OCI-M2 (cell line): ENCODE measurements around the gene MTFMT.
A peak's percentile ranks its signal among the peaks of the same experiment; 100 is the strongest.
"Not testable (repeated sequence)": the region's sequence is repeated elsewhere in the genome, so short reads cannot be mapped to it uniquely, and the experiment has no call there.

ENCODE experiments used
- DNase-seq: peaks from one replicate; lab custom pipeline; 2025; ENCODE audit not compliant: unreplicated experiment; lab: John Stamatoyannopoulos, UW

MTFMT gene

DNA sequence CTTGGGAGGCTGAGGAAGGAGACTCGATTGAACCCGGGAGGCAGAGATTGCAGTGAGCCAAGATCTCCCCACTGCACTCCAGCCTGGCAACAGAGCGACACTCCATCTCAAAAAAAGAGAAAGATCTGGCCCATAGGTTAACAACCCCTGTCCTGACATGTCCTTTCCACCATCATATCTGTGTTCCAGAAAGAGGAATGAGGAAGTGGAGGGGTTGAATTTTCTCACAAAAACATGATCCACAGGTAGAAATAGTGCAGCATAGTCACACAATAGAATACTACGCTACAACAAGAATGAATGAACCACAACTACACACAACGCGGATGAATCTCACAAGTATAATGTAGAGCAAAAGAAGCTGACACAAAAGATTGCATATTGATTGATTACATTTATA lies 11.0 kb upstream of the MTFMT start:
- DNase-seq: no peak

DNA sequence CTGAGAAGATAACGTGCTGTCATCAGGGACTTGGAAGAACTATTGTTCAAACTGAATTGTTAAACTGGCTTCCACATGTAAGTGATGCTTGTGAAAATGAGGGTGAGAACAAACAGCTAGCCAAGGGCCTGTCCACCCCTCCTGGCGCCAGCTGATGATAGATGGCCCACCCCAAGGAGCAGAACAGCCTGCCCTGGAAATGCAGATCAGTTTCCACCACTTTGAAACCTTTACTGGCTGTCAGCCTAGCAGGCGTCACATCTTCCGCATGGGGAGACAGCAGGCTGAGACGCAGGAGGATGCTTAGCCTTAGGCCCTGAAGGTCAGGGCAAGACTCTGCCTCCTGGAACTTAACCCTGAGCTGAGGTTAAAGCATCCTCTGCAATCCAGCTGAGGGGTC lies 9.4 kb upstream of the MTFMT start:
- no peak for DNase-seq

DNA sequence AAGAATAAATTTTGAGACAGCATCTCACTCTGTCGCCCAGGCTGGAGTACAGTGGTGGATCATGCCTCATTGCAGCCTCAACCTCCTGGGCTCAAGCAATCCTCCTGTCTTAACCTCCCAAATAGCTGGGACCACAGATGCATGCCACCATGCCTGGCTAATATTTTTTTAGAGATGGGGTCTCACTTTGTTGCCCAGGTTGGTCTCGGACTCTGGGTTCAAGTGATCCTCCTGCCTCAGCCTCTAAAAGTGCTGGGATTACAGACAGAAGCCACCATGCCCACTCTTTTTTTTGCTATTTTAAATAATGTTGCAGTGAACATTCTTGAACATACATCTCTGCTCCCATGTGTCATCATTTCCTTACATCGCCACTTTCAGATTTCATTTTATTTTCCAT lies 9.0 kb upstream of the MTFMT start:
- DNase-seq: no peak

DNA sequence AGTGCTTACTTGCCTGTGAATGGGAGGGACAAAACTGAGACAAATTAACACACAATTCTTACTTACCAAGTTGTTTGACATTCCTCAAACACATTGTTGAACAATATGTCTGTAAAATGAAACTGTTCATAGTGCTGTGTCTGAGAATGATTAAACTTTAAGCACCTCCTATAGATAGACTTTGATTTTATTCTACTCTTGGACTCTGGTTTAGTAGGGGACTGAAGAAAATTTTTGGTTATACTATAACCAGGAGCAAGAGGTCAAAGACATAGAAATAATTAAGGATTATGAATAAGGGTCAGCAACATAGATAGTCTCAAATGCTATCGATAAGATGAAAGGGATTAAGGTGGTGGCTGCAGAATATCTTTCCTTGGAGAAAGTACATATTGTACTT lies 7.9 kb upstream of the MTFMT start:
- no peak for DNase-seq

DNA sequence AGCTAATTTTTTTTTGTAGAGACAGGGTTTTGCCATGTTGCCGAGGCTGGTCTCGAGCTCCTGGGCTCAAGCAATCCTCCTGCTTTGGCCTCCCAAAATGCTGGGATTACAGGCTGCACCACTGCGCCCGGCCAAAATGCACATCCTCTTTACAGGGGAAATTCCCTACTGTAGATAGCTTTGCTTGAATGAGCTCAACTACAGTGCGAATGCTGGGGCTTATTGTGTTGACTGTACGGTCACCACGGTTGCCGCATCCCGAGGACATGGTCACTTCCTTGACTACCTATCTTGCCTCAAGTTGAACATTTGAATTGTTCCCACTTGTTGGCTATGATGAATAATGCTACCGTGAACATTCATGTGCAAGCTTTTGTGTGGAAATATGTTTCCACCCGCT lies 5.3 kb upstream of the MTFMT start:
- no peak for DNase-seq

DNA sequence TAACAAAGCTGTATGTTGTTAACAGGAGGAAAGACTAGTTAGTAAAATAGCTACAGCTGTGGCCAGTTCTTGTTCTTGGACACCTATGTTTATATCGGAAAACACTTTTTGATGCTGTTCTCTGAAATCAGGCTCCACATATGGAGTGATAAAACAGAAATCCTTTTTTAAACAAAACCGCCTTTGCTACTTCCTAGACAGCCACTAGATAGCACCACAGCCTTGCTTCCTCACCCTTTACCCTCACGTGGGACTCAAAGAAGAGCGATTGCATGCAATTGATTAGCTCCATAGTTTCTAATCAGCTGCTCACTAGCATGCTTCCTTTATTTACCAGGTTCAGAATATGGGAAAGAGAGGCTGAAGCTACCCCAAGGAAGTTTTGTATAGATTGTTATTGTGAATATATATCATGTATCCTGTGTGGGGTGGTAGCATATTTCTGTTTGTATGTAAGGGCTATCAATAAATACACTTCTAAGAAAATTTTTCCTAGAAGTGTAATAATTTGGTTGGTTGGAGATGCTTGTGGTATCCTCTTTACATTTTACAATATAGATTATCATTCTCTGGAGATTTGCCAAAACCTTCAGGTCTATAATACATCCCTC lies 4.3 kb upstream of the MTFMT start:
- DNase-seq: peak; percentile 2

DNA sequence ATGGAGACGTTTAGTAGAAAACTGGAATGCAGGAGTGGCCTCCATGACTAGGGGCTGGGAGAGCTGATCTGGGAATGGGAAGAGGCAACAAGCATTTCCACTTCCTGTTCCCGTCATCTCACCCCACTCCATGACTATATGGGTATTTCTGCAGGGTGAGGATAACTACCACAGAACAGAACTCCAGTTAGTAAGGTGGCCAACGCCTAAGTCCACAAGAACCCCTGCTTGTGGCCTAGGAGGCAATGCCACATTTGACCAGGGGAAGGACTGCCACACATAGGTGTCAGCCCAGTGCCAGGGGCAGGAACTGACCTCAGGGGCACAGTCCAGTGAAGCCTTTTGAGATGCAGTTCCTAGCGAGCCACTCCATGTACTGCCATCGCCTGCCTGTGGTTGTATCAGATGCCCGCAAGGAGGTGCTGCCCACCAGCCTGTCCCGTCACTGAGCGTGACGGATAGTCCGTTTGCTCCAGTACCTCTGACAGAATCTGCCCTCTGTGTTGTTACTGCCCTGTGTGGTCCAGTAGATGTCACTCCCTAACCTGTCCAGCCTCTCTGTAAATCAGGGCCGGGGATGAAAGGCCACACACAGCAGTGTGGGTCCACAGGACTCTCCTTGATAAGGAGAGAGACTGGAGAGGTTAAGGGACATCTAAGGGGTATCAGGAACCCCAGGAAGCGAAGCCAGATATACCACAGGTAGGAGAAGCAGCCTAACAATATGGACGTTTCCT lies 3.5 kb upstream of the MTFMT start:
- peak; percentile 15 for DNase-seq

DNA sequence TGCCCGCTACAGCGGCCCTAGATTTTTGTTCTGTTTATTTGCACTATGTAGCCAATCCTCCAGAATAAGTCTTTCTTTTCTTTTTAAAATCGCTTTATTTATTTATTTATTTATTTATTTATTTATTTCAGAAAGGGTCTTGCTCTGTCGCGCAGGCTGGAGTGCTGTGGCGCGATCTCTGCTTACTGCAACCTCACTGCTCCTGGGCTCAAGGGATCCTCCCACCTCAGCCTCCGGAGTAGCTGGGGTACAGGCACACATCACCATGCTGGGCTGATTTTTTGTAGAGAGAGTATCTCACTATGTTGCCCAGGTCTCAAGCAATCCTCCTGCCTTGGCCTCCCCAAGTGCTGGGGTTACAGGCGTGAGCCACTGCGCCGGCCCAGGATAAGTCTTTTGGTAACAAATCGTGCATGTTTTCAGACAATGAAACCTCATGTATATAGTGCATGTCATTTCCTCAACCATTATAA lies 333 bp upstream of the MTFMT start:
- no peak for DNase-seq

DNA sequence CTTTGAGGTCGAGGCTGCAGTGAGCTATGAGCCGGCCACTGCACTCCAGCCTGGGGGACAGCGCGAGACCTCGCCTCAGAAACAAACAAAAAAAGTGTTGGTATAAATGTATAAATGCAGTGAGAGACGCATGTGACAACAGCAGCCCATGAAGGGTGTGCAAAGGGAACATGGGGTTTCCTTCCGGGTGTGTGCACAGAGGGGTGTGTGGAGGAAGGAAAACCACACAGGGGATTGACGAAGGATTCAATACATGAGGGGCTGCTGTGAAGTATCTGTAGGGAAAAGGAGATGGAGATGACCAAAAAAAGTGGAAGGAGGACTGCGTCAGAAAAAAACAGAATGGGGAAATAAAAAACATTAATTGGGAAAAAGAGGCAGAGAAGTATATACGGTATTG lies 1.1 kb downstream of the MTFMT start:
- DNase-seq: no peak

DNA sequence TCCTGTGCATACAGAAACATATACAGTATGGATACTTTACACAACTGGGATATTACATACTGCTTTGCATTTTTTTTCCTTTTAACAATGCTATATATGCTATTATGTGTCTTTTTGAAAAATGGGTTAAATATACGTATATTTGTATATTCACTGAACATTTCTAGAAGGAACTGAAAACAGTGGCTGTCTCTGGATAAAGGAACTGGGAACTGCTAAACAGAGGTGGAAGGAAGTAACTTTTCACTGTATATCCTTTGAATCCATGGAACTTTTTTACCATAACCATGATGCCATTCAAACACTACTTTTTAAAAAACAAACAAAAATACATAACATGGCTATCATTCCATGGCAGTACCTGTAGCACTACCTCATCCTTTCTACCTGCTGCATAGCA lies 1.8 kb downstream of the MTFMT start:
- DNase-seq: no peak

DNA sequence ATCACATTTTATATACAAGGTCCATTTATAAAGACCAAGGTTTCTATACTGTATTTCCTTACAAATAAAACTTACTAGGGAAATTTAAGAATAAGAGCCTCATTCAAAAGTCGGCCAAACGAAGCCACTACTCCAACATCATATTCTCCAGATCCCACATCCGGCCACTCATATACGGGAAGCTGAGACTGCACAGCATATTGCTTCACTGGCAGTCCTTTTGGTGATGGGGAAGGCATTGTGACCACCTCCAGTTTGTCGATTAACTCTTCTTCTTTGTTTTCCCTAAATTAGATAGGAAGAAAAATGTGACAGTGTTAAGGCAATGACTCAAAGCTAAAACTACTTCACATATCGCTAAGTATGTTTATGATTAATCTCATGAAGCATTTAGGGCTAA lies 2.7 kb downstream of the MTFMT start:
- DNase-seq: no peak

DNA sequence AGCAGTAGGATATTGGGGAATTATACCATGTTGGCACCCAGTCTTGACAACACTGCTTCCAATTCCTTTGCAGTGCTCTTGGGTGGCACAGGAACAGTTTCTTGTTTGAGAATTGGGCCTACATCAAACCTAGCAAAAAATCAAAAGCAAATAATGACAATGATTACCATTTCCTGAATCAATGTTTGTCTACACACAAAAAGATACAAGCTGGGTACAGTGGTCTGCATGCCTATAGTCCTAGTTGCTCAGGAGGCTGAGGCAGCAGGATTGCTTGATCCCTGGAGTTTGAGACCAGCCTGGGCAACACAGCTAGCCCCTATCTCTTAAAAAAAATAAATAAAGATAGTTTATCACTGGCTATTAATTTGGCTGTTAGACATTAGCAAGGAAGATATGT lies 8.0 kb downstream of the MTFMT start:
- no peak for DNase-seq

DNA sequence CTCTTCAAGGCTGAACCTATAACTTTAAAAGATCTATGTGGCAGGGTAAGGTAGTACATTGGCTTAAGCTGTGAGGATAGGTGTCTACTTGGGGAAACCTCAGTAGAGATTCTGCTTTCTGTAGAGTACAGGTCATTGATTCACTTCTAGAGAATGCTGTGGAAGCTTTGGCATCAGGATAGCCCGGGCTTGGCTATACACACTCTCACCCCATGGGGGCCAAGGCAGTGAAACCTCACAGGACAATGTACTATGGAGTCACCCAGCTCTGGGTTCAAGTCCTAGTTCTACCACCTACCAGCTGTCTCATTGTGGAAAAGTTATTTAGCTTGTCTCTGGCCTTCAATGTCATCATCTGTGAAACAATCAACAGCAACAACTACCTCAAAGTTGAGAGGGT lies 9.0 kb downstream of the MTFMT start:
- no peak for DNase-seq

DNA sequence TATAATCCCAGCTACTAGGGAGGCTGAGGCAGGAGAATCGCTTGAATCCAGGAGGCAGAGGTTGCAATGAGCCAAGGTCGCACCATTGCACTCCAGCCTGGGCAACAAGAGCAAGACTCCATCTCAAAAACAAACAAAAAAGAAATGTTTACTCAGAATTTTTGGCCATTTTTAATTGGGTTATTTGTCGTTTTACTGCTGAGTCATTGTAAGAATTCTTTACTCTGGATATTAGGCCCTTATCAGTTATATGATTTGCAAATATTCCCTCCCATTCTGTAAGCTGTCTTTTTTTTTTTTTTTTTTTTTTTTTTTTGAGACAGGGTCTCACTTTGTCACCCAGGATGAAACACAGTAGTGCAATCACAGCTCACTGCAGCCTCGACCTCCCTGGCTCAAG lies 18.2 kb downstream of the MTFMT start:
- DNase-seq: not testable (repeated sequence)

DNA sequence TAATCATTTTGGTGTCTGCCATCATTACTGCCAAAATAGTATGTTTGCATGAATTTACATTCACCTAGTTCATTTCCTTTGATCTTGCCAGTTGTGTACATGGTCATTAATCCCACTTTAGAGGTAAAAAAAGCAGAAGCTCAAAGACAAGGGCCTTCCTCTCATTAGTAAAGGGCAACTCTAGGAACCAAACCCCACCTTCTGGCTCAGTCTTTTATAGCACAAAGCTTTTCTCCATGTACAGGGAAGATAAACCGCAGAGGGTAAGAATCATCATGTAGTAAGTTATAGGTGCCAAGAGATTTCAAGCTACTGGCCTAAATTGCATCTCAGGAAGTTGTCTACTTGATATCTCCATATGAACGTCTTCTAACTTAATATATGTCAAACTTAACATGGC lies 20.5 kb downstream of the MTFMT start:
- peak; percentile 20 for DNase-seq

DNA sequence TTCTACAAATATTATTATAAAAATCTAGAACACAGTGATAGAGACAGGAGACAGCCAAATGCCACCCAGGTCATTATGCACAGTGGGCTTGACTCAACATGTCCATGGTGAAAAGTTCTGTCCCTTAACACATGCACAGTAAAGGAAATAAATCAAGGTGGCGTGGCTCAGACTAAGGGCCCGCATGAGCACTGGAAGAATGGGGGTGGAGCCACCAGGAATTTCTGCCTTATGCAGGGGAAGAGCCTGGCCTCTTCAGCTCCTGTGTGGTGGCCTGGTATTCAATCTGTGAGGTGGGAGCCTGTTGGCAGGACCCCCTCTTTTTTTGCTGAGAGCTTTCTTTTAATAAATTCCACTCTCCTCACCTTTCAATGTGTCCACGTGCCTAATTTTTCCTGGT lies 22.6 kb downstream of the MTFMT start:
- DNase-seq: no peak

DNA sequence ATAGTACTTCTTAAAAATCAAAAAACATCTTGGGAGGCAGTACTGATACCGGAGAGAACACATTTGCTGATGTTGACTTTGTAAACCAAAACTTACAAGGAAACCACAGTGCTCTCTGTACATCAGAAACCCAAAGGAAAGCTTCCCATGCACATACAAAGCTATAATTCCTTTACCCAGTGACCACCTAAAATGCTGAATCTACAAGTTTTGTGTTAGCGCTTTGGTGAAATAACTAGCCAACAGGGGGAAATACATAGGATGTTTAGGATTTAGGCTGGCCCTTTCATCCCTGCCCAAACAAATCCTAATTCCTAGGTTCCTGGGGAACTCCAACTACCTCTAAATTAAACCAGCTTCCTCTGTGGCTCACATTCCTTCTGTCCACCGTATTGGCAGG lies 24.4 kb downstream of the MTFMT start:
- no peak for DNase-seq

DNA sequence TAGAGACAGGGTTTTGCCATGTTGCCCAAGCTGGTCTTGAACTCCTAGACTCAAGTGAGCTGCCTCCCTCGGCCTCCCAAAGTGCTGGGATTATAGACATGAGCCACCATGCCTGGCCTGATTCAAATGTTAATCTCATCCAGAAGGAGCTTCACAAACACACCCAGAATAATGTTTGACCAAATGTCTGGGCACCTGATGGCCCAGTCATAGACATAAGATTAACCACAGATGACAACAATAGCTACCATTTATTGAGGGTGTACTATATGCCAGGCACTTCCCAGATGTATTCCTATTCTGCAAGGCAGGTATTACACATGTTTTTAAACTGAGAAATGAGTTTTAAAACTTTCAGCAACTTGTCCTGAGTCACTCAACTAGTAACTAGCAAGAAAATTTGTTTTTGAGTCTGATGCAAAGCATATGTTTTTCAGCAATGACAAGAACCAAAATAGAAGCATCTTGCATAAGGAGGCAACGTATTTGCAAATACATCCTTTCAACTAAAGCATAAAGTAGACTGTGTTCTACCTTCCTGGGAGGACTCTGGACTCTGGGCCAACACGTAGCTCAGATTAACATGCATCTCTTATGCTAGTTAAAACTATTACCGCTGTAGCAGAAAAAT lies 31.6 kb downstream of the MTFMT start:
- no peak for DNase-seq

DNA sequence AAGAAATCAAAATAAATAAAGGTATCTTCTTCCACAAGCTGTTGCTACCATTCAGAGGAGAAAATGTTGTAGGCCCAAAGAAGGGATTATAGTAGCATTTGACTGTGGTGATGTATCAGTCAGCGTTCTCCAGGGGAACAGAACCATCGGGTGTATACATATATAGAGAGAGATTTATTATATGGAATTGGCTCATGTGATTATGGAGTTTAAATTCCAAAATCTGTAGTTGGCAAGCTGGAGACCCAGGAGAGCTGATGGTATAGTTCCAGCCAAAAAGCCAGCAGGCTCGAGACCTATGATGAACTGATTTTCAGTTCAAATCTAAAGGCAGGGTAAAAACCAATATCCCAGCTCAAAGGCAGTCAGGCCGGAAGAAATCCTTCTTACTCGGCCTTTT lies 32.4 kb downstream of the MTFMT start:
- no peak for DNase-seq

DNA sequence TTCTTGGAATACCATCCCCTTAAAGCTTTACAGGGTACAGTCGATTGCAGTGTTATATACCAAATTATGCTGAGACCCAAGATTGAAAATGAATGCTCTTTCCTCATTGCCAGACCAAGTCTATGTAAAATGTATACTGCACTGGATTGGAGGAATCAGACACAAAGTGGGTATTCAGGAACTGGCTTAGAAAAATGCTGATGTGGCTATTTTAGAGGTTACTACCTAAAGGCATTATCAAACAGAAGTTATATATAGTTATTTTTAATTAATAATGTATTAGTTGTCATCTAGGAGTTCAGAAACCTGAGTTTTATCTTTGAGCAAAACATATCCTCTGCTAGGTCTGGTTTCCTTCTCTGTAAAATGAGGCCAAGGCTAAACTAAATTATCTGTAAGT lies 36.1 kb downstream of the MTFMT start:
- no peak for DNase-seq

DNA sequence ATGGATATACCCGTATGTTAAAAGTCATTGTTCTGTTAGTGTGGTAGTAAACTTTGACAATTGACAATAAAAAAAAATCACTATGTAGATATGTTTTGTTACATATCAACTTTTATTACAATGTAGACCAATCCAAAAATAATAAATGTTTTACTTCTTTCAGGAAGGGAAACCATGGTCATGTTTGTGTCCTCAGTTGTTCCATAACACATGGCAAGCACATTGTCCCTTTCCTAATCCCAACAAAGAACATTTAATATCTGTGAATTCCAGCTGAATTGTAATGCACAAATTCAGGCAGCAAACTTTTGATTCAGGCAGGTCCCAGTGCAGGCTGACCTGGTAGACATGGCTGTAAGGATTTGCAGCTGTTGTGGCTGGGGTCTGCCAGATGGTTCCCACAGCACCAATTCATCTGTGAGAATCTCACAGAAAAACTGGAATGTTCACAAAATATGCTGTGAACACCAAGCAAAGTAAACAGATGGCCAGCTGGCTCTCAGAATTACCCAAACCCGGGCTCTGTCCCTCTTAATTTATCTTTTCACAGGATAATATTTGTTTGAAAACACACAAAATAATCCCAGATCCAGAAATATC lies 37.8 kb downstream of the MTFMT start:
- DNase-seq: no peak

DNA sequence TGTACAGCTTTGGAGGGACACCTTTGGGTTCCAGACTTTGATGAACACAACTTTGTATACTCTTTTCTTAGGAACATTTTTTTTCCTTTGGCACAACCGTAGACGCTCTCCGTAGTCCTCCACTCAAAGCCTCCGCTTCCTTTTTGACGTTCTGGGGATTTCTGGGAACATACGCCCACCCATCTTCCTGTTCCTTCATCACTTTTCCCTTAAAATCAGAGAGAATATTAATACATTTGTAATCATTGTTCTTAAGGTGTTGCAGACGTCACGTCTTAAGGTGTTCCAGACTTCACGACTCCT lies 39.3 kb downstream of the MTFMT start:
- no peak for DNase-seq
